ENCODE measurements around the gene SFXN5. TPM values are rescaled to one million over a fixed set of nuclear protein-coding genes. Genes with fewer than 3 reads are reported as not detected.

Gene SFXN5
- polyA plus RNA-seq, 1 donor (not counting 4 experiments of a cell fraction or from before 2014, with no cell fraction given), result 6.3 TPM

GRCh38 chr2:73027340-73027739, 44.2 kb downstream of the SFXN5 start:
- Histone ChIP-seq H2AFZ (ENCODE audit: control insufficient read depth, low read length) (no peak overlapping the region), H4K20me1 (ENCODE audit: control insufficient read depth, extremely low read depth, insufficient read depth, low read length) (no peaks in the 10 kb centered on the region), H3K36me3 (ENCODE audit: control insufficient read depth in 2 of 2, extremely low read depth in 1 of 2, insufficient read depth in 2 of 2, low read length in 2 of 2) (peaks cover 0 to 1% of the 10 kb centered on the region in 2 experiments), H3K9me1 (ENCODE audit: control insufficient read depth, extremely low read depth, insufficient read depth, low read length) (no peaks in the 10 kb centered on the region), H3K27me3 (ENCODE audit: control insufficient read depth, extremely low read depth, insufficient read depth, low read length) (no peaks in the 10 kb centered on the region), H3K4me3 (ENCODE audit: control insufficient read depth in 2 of 3, extremely low read depth in 1 of 3, insufficient read depth in 2 of 3, low read depth in 1 of 3, low read length in 3 of 3) (no peak overlapping the region), H3K4me2 (ENCODE audit: control insufficient read depth, extremely low read depth, insufficient read depth, low read depth, low read length) (no peak overlapping the region), H3K9me3 (ENCODE audit: control insufficient read depth, low read depth, low read length) (no peaks in the 10 kb centered on the region), H3K27ac (ENCODE audit: control insufficient read depth, insufficient read depth, low read length) (no peak overlapping the region), H3K4me1 (ENCODE audit: control insufficient read depth, extremely low read depth, insufficient read depth, low read length) (no peaks in the 10 kb centered on the region), H3K9ac (ENCODE audit: control insufficient read depth, extremely low read depth, insufficient read depth, low read length) (no peak overlapping the region), H3K79me2 (ENCODE audit: control insufficient read depth, insufficient read depth, low read length) (no peaks in the 10 kb centered on the region)
- dilution Hi-C loops (cut with MboI; ENCODE audit: extremely low pct_ligation_motif_present, low sequenced_read_pairs), result no loop called here
- TF ChIP-seq EZH2 (IDR thresholded peaks at IDR 0.05; ENCODE audit: low read length) (no peak), CTCF (optimal IDR thresholded peaks at IDR 0.05 in 1 of 3, IDR thresholded peaks at IDR 0.05 in 1 of 3, conservative IDR thresholded peaks at IDR 0.05 in 1 of 3; ENCODE audit: extremely low read depth in 1 of 3, insufficient read depth in 2 of 3, low read length in 3 of 3) (no peak)
- FAIRE-seq, result no peak
- DNase-seq (ENCODE audit: low read depth, low spot score), result no peak

- Histone ChIP-seq H3K4me2 (ENCODE audit: control insufficient read depth, extremely low read depth, insufficient read depth, low read depth, low read length) (no peak overlapping the region), H3K9ac (ENCODE audit: control insufficient read depth, extremely low read depth, insufficient read depth, low read length) (no peak overlapping the region), H3K9me3 (ENCODE audit: control insufficient read depth, low read depth, low read length) (no peaks in the 10 kb centered on the region), H3K4me3 (ENCODE audit: control insufficient read depth in 2 of 3, extremely low read depth in 1 of 3, insufficient read depth in 2 of 3, low read depth in 1 of 3, low read length in 3 of 3) (no peak overlapping the region), H3K36me3 (ENCODE audit: control insufficient read depth in 2 of 2, extremely low read depth in 1 of 2, insufficient read depth in 2 of 2, low read length in 2 of 2) (peaks cover 0 to 7% of the 10 kb centered on the region in 2 experiments), H3K27ac (ENCODE audit: control insufficient read depth, insufficient read depth, low read length) (no peak overlapping the region), H4K20me1 (ENCODE audit: control insufficient read depth, extremely low read depth, insufficient read depth, low read length) (no peaks in the 10 kb centered on the region), H3K27me3 (ENCODE audit: control insufficient read depth, extremely low read depth, insufficient read depth, low read length) (no peaks in the 10 kb centered on the region), H3K79me2 (ENCODE audit: control insufficient read depth, insufficient read depth, low read length) (no peaks in the 10 kb centered on the region), H3K4me1 (ENCODE audit: control insufficient read depth, extremely low read depth, insufficient read depth, low read length) (no peaks in the 10 kb centered on the region), H3K9me1 (ENCODE audit: control insufficient read depth, extremely low read depth, insufficient read depth, low read length) (no peaks in the 10 kb centered on the region), H2AFZ (ENCODE audit: control insufficient read depth, low read length) (no peak overlapping the region)
- TF ChIP-seq EZH2 (IDR thresholded peaks at IDR 0.05; ENCODE audit: low read length), result no peak
- TF ChIP-seq CTCF (optimal IDR thresholded peaks at IDR 0.05 in 1 of 3, IDR thresholded peaks at IDR 0.05 in 1 of 3, conservative IDR thresholded peaks at IDR 0.05 in 1 of 3; ENCODE audit: extremely low read depth in 1 of 3, insufficient read depth in 2 of 3, low read length in 3 of 3), result no peak
- dilution Hi-C loops (cut with MboI; ENCODE audit: extremely low pct_ligation_motif_present, low sequenced_read_pairs), result no loop called here
- FAIRE-seq (no peak), DNase-seq (ENCODE audit: low read depth, low spot score) (no peak)
Measured at GRCh38 chr2:73023497-73023896, 48.0 kb downstream of the SFXN5 start.
